ENCODE data around the gene CUTA.
A peak's percentile ranks its signal among the peaks of the same experiment; 100 is the strongest.
"Not testable (repeated sequence)": the region's sequence is repeated elsewhere in the genome, so short reads cannot be mapped to it uniquely, and the experiment has no call there.

Gene CUTA

DNA sequence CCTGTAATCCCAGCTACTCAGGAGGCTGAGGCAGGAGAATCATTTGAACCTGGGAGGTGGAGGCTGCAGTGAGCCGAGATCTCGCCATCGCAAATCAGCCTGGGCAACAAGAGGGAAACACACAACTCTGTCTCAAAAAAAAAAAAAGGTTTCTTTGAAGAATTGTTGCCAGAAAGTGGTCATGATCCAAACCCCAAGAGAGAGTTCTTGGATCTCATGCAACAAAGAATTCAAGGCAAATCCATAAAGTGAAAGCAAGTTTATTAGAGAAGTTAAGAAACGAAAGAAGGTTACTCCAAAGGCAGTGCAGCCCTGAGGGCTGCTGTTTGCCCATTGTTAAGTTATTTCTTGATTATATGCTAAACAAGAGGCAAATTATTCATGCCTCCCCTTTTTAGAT, 40.7 kb downstream of the CUTA start:
- DNase-seq (ENCODE audit: low read depth) = no peak
- no peak overlapping the region for H3K4me3 ChIP-seq (replicated peaks; ENCODE audit: low read depth, low read length)
- TF ChIP-seq, protein P1, sequence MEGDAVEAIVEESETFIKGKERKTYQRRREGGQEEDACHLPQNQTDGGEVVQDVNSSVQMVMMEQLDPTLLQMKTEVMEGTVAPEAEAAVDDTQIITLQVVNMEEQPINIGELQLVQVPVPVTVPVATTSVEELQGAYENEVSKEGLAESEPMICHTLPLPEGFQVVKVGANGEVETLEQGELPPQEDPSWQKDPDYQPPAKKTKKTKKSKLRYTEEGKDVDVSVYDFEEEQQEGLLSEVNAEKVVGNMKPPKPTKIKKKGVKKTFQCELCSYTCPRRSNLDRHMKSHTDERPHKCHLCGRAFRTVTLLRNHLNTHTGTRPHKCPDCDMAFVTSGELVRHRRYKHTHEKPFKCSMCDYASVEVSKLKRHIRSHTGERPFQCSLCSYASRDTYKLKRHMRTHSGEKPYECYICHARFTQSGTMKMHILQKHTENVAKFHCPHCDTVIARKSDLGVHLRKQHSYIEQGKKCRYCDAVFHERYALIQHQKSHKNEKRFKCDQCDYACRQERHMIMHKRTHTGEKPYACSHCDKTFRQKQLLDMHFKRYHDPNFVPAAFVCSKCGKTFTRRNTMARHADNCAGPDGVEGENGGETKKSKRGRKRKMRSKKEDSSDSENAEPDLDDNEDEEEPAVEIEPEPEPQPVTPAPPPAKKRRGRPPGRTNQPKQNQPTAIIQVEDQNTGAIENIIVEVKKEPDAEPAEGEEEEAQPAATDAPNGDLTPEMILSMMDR (IDR thresholded peaks at IDR 0.05; ENCODE audit: low read length, missing control alignments) = no peak

DNA sequence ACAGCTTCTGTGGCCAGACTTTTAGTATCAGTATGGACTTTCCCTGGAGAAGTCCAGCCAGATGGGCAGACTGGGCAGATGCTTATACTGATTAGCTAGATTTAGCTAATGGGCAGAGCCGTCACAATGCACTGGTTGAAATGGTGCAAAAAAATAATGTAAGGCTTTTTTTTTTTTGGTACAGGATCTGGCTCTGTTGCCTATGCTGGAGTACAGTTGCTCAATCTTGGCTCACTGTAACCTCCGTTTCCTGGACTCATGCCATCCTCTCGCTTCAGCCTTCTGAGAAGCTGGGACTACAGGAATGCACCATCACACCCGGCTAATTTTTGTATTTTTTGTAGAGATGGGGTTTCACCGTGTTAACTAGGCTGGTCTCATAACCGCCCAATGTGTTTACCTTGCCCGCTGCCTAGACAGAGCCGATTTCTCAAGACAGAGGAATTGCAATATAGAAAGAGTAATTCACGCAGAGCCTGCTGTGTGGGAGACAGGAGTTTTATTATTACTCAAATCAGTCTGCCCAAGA, 42.7 kb downstream of the CUTA start:
- H3K4me3 ChIP-seq (replicated peaks; ENCODE audit: low read depth, low read length) = peak overlapping the region; percentile 12
- peak; percentile 97 for DNase-seq (ENCODE audit: low read depth)
- TF ChIP-seq, protein P1 (IDR thresholded peaks at IDR 0.05; ENCODE audit: low read length, missing control alignments) = no peak

DNA sequence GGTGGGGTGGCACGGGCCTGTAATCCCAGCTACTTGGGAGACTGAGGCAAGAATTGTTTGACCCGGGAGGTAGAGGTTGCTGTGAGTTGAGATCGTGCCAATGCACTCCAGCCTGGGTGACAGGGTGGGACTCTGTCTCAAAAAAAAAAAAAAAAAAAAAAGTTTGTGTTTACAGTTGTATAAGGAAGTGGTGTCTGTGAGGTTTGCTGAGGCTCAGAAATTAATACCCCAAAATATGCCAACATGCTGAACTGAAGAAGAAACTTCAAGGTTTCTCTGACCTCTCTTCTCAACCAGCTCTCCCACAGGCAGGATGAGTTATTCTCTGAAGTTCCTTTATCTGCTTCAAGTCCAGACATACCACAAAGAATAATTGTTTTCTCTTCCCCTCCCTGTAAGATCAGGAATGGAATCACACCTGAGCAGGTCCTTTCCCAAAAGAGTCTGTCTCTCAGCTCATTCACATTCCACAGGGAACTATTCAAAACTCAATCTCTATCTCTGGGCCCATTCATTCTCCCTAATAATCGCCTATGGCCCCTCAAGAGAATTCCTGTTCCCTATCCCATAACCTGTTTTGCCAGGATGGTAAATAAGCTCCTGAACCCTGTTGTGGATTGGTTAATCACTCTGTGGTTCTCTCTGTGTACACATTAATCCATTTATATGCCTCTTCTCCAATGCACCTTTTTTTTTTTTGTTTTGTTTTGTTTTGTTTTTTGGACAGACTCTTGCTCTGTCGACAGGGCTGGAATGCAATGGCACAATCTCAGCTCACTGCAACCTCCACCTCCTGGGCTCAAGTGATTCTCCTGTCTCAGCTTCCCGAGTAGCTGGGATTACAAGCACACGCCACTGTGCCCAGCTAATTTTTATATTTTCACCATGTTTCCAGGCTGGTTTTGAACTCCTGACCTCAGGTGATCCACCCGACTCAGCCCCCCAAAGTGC, 43.7 kb downstream of the CUTA start:
- no peak overlapping the region for H3K4me3 ChIP-seq (replicated peaks; ENCODE audit: low read depth, low read length)
- no peak for DNase-seq (ENCODE audit: low read depth)
- TF ChIP-seq, protein P1 (IDR thresholded peaks at IDR 0.05; ENCODE audit: low read length, missing control alignments) = no peak

DNA sequence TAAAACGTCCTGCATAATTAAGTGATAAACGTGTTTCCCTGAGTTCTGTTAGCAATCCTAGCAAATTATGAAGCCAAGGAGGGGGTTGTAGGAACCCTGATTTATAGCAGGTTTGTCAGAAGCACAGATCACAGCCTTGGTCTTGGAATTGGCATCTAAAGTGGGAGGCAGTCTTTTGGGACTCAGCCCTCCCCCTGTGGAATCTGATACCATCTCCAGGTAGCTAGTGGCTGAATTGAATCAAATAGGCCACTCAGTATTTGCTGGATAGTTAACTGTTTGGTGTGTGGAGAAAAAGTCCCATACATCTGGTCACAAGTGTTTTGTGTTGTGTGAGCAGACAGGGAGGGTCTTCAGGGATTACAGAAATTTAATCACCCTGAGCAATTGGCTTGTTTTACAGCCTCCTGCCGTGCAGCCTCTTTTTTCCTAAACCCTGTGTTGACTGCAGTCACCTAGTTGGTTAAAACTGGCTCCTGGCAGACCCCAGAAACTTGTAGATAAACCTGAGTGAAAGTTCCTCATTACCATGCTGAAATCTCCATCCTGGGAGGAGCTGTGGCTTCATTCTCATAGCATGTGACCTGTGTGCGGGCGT, 45.3 kb downstream of the CUTA start:
- DNase-seq (ENCODE audit: low read depth) = no peak
- no peak overlapping the region for H3K4me3 ChIP-seq (replicated peaks; ENCODE audit: low read depth, low read length)
- TF ChIP-seq, protein P1 (IDR thresholded peaks at IDR 0.05; ENCODE audit: low read length, missing control alignments) = no peak

DNA sequence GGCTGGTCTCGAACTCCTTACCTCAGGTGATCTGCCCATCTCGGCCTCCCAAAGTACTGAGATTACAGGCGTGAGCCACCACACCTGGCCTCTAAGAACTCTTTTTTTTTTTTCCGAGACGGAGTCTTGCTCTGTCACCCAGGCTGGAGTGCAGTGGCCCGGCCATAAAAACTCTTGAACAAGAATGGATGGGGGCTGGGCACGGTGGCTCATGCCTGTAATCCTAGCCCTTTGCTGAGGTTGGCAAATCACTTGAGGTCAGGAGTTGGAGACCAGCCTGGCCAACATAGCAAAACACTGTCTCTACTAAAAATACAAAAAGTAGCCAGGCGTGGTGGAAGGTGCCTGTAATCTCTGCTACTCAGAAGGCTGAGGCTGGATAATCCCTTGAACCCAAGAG, 46.0 kb downstream of the CUTA start:
- not testable (repeated sequence) for DNase-seq (ENCODE audit: low read depth); H3K4me3 ChIP-seq (replicated peaks; ENCODE audit: low read depth, low read length)

DNA sequence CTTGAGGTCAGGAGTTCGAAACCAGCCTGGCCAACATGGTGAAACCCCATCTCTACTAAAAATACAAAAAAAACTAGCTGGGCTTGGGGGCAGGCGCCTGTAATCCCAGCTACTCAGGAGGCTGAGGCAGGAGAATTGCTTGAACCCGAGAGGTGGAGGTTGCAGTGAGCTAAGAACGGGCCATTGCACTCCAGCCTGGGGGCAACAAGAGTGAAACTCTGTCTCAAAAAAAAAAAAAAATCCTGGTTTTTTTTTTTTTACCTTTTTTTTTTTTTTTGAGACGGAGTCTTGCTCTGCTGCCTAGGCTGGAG, 50.2 kb downstream of the CUTA start:
- DNase-seq (ENCODE audit: low read depth); H3K4me3 ChIP-seq (replicated peaks; ENCODE audit: low read depth, low read length): not testable (repeated sequence)

DNA sequence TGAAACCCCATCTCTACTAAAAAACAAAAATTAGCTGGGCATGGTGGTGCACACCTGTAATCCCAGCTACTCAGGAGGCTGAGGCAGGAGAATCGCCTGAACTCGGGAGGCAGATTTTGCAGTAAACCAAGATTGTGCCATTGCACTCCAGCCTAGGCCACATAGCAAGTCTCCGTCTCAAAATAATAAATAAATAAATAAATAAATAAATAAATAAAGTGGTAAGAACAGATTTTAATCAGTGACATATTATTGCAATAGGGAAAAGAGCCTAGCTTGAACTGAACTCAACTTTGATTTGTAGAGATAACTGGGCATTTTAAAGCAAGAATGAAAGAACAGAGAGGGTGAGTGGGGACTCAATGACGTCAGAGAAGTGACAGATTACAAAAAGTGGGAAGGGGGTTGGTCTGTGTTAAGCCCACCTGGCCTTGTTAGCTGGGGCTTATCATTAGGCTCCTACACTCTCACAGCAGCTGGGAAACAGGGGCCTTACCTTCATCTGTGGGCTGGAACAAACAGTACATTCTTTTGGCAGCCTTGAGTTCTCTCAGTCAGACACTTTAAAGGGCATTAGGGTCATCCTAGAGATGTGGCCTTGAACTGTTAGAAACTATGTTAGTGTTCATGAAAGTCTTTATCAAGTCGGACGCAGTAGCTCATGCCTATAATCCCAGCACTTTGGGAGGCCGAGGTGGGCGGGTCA, 50.7 kb downstream of the CUTA start:
- H3K4me3 ChIP-seq (replicated peaks; ENCODE audit: low read depth, low read length) = no peak overlapping the region
- TF ChIP-seq, protein P1 (IDR thresholded peaks at IDR 0.05; ENCODE audit: low read length, missing control alignments) = no peak
- no peak for DNase-seq (ENCODE audit: low read depth)

Data from fibroblast of pulmonary artery (primary cell).